LNCaP clone FGC (cell line): ENCODE results near the gene BNC2.
A peak's percentile ranks its signal among the peaks of the same experiment; 100 is the strongest.
"Not testable (repeated sequence)": the region's sequence is repeated elsewhere in the genome, so short reads cannot be mapped to it uniquely, and the experiment has no call there.

Experiments used
- DNase-seq: peaks from one replicate; pipeline ENCODE4 v3.0.0-alpha.2; 2011; ENCODE audit warnings: low read depth
- H3K4me3 ChIP-seq: 2 replicates; pipeline ENCODE4 v1.5.1; 2011; ENCODE audit warnings: mild to moderate bottlenecking, low read depth, low read length, control low read depth
- TF ChIP-seq, protein P1 (sequence below): IDR thresholded peaks from 2 replicates; pipeline ENCODE4 v1.5.1; 2012; ENCODE audit warnings: mild to moderate bottlenecking; ENCODE audit not compliant: control insufficient read depth, insufficient read depth; ENCODE audit errors: extremely low read depth

The BNC2 gene

GRCh38 chr9:16484180-16484579 lies 386.3 kb downstream of the BNC2 start:
- no peak for DNase-seq
- TF ChIP-seq, protein P1, sequence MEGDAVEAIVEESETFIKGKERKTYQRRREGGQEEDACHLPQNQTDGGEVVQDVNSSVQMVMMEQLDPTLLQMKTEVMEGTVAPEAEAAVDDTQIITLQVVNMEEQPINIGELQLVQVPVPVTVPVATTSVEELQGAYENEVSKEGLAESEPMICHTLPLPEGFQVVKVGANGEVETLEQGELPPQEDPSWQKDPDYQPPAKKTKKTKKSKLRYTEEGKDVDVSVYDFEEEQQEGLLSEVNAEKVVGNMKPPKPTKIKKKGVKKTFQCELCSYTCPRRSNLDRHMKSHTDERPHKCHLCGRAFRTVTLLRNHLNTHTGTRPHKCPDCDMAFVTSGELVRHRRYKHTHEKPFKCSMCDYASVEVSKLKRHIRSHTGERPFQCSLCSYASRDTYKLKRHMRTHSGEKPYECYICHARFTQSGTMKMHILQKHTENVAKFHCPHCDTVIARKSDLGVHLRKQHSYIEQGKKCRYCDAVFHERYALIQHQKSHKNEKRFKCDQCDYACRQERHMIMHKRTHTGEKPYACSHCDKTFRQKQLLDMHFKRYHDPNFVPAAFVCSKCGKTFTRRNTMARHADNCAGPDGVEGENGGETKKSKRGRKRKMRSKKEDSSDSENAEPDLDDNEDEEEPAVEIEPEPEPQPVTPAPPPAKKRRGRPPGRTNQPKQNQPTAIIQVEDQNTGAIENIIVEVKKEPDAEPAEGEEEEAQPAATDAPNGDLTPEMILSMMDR: no peak
- H3K4me3 ChIP-seq: no peak overlapping the region

DNA sequence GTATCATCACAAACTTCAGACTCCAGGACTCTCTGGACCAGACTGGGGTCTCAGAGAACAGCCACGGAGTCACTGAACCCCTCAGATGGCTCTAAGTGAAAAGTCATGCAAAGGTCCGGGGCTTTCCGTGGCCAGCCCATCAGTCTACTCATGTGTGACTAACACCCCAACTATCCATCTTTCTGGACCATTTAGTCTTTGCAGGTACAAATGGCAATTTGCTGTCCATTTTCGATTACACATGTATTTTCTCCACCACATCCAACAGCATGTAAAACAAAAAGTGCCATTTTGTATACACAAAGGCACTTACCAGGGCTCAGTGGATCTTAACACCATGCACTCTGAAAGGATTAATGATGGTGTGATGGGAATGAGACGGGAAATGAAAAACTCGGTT lies 387.7 kb downstream of the BNC2 start:
- TF ChIP-seq, protein P1: no peak
- no peak overlapping the region for H3K4me3 ChIP-seq

GRCh38 chr9:16480584-16480983 lies 389.9 kb downstream of the BNC2 start:
- DNase-seq, H3K4me3 ChIP-seq: not testable (repeated sequence)

More for the DNA sequence above, 387.7 kb downstream of the BNC2 start:
- no peak for DNase-seq

GRCh38 chr9:16475996-16476395 lies 394.5 kb downstream of the BNC2 start:
- TF ChIP-seq, protein P1: no peak
- no peak overlapping the region for H3K4me3 ChIP-seq
- no peak for DNase-seq

DNA sequence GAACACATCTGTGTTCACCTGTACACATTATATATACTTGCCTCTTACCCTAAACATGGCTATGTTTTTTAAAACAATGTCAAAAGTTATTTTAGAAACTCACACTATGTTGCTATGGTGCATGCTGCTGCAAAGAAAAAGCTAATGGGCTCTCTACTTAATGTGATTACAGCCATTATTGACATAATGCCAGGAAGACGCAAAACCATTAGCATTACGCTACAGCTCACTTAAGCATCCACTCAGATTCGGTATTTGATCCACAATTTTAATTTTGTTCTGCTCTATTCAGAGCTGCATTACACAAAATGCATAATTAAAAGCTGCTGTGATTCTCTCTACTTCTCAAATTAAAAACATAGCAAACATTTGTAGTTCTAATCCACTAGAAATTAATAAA lies 395.2 kb downstream of the BNC2 start:
- DNase-seq: no peak
- no peak overlapping the region for H3K4me3 ChIP-seq
- TF ChIP-seq, protein P1: no peak

DNA sequence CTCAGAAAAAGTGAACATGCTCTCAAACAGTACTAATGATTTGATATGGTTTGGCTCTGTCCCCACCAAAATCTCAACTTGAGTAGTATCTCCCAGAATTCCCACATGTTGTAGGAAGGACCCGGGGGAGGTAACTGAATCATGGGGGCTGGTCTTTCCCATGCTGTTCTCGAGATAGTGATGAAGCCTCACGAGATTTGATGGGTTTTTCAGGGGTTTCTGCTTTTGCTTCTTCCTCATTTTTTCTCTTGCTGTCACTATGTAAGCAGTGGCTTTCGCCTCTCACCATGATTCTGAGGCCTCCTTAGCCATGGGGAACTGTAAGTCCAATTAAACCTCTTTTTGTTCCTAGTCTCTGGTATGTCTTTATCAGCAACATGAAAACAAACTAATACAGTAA lies 401.3 kb downstream of the BNC2 start:
- H3K4me3 ChIP-seq: no peak overlapping the region
- no peak for DNase-seq
- TF ChIP-seq, protein P1: no peak

DNA sequence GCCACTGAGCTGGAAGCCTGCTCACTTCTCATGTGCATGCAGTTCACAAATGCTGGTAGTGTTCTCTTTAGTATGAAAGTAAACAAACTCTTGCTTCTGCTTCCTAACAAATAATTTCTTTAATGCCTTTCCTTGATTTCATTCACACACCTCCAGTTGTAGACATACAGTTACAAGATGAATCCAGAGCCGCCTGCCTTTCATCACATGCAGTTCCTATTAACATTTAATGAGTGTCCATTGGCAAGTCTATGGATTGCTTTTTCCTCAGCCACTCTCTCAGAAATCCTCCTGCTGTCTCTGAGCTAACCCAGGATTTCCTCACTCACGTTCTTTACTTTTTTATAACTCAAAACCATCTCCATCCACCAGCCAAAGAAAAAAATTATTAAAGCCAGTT lies 408.6 kb downstream of the BNC2 start:
- H3K4me3 ChIP-seq: no peak overlapping the region
- peak; percentile 79 for DNase-seq
- TF ChIP-seq, protein P1: no peak

GRCh38 chr9:16461137-16461840 lies 409.2 kb downstream of the BNC2 start:
- no peak overlapping the region for H3K4me3 ChIP-seq
- DNase-seq: no peak
- TF ChIP-seq, protein P1: no peak
